Measurements from ENCODE around the gene DDX56. TPM values are rescaled to one million over a fixed set of nuclear protein-coding genes. Genes with fewer than 3 reads are reported as not detected.

DDX56 gene
- total and polyA plus RNA-seq, 3 experiments from 2014 or later: 36.0 to 158 (median 148) TPM

- Histone ChIP-seq H3K27ac (ENCODE audit: low read depth, low read length) (no peak overlapping the region), H3K27me3 (ENCODE audit: insufficient read depth, low read length, poor library complexity, severe bottlenecking) (no peaks in the 10 kb centered on the region), H3K36me3 (ENCODE audit: insufficient read depth, low read length) (no peaks in the 10 kb centered on the region), H3K9me3 (ENCODE audit: low read length) (no peaks in the 10 kb centered on the region), H3K4me1 (ENCODE audit: insufficient read depth, low read length) (peaks cover 53% of the 10 kb centered on the region), H3K4me3 (ENCODE audit: low read length) (no peak overlapping the region)
- Mint-ChIP-seq H3K4me3 (peak overlapping the region in 5 of 7 donors; percentile 1 to 54 (median 20)), H3K36me3 (peaks cover 3 to 38% (median 11%) of the 10 kb centered on the region in 3 donors), H3K27me3 (no peaks in the 10 kb centered on the region), H3K4me1 (peaks cover 72 to 88% (median 81%) of the 10 kb centered on the region in 3 donors), H3K27ac (peak overlapping the region; percentile 8 to 86 (median 71)), H3K9me3 (no peaks in the 10 kb centered on the region)
- POLR2A ChIA-PET: interaction anchor here (1.2 kb wide), 1 partner anchor 11 kb away, joined by 5 read pairs; the partner anchor contains the start of gene OGDH
- CTCF ChIA-PET: interaction anchor here (1.4 kb wide), 1 partner anchor 14 kb away, joined by 9 read pairs; no protein-coding TSS in a partner anchor
- no peak for DNase-seq
Observed at GRCh38 chr7:44617225-44617890, 43.6 kb upstream of the DDX56 start.

- ChIA-PET CTCF (interaction anchor here (1.1 to 1.4 kb wide), 2 partner anchors 15 to 40 kb away, joined by 3 to 9 read pairs; no protein-coding TSS in a partner anchor), POLR2A (interaction anchor here (1.2 kb wide), 1 partner anchor 10 kb away, joined by 5 read pairs; the partner anchor contains the start of gene OGDH)
- H3K36me3 ChIP-seq (ENCODE audit: insufficient read depth, low read length): no peaks in the 10 kb centered on the region
- Mint-ChIP-seq H3K9me3 (no peaks in the 10 kb centered on the region), H3K4me1 (peaks cover 72 to 87% (median 81%) of the 10 kb centered on the region in 3 donors), H3K27ac (peak overlapping the region in 2 of 8 donors; percentile 61 to 82), H3K27me3 (no peaks in the 10 kb centered on the region), H3K4me3 (no peak overlapping the region), H3K36me3 (peaks cover 3 to 40% (median 11%) of the 10 kb centered on the region in 3 donors)
- no peak overlapping the region for H3K27ac ChIP-seq (ENCODE audit: low read depth, low read length)
- peaks cover 48% of the 10 kb centered on the region for H3K4me1 ChIP-seq (ENCODE audit: insufficient read depth, low read length)
- no peaks in the 10 kb centered on the region for H3K9me3 ChIP-seq (ENCODE audit: low read length)
- no peaks in the 10 kb centered on the region for H3K27me3 ChIP-seq (ENCODE audit: insufficient read depth, low read length, poor library complexity, severe bottlenecking)
- H3K4me3 ChIP-seq (ENCODE audit: low read length): no peak overlapping the region
- DNase-seq: no peak
Observed at GRCh38 chr7:44616545-44616944, 42.8 kb upstream of the DDX56 start.

- Histone ChIP-seq H3K4me1 (ENCODE audit: insufficient read depth, low read length) (peaks cover 48% of the 10 kb centered on the region), H3K4me3 (ENCODE audit: low read length) (no peak overlapping the region), H3K9me3 (ENCODE audit: low read length) (no peaks in the 10 kb centered on the region), H3K27me3 (ENCODE audit: insufficient read depth, low read length, poor library complexity, severe bottlenecking) (no peaks in the 10 kb centered on the region), H3K27ac (ENCODE audit: low read depth, low read length) (no peak overlapping the region), H3K36me3 (ENCODE audit: insufficient read depth, low read length) (no peaks in the 10 kb centered on the region)
- no peaks in the 10 kb centered on the region for H3K9me3 Mint-ChIP-seq
- ChIA-PET CTCF (interaction anchor here (1.0 to 1.1 kb wide), 2 partner anchors 23 to 40 kb away, joined by 3 read pairs; no protein-coding TSS in a partner anchor), POLR2A (no interaction called here)
- peaks cover 66 to 82% (median 73%) of the 10 kb centered on the region in 3 donors for H3K4me1 Mint-ChIP-seq
- no peaks in the 10 kb centered on the region for H3K27me3 Mint-ChIP-seq
- H3K4me3 Mint-ChIP-seq: peak overlapping the region in 5 of 7 donors; percentile 44 to 63 (median 46)
- H3K36me3 Mint-ChIP-seq: peaks cover 3 to 37% (median 8%) of the 10 kb centered on the region in 3 donors
- peak overlapping the region; percentile 29 to 94 (median 80) for H3K27ac Mint-ChIP-seq
- DNase-seq: no peak
Observed at GRCh38 chr7:44615793-44616192, 42.1 kb upstream of the DDX56 start.

- Mint-ChIP-seq H3K9me3 (no peaks in the 10 kb centered on the region), H3K27ac (peak overlapping the region; percentile 61 to 94 (median 88)), H3K4me1 (peaks cover 60 to 82% (median 69%) of the 10 kb centered on the region in 3 donors), H3K4me3 (peak overlapping the region in 6 of 7 donors; percentile 13 to 63 (median 43)), H3K27me3 (no peaks in the 10 kb centered on the region), H3K36me3 (peaks cover 3 to 33% (median 8%) of the 10 kb centered on the region in 3 donors)
- Histone ChIP-seq H3K27ac (ENCODE audit: low read depth, low read length) (no peak overlapping the region), H3K4me3 (ENCODE audit: low read length) (no peak overlapping the region), H3K4me1 (ENCODE audit: insufficient read depth, low read length) (peaks cover 49% of the 10 kb centered on the region), H3K9me3 (ENCODE audit: low read length) (no peaks in the 10 kb centered on the region), H3K27me3 (ENCODE audit: insufficient read depth, low read length, poor library complexity, severe bottlenecking) (no peaks in the 10 kb centered on the region), H3K36me3 (ENCODE audit: insufficient read depth, low read length) (no peaks in the 10 kb centered on the region)
- DNase-seq: no peak
- POLR2A ChIA-PET: no interaction called here
- CTCF ChIA-PET: interaction anchor here (0.6 to 1.0 kb wide), 2 partner anchors 8 to 24 kb away, joined by 3 read pairs; no protein-coding TSS in a partner anchor
Observed at GRCh38 chr7:44615149-44615611, 41.5 kb upstream of the DDX56 start.

GRCh38 chr7:44609829-44610228 is 36.1 kb upstream of the DDX56 start:
- H3K36me3 Mint-ChIP-seq: peaks cover 0 to 27% (median 6%) of the 10 kb centered on the region in 3 donors
- peak overlapping the region; percentile 26 to 92 (median 66) for H3K27ac Mint-ChIP-seq
- H3K9me3 ChIP-seq (ENCODE audit: low read length): no peaks in the 10 kb centered on the region
- no peak overlapping the region for H3K4me3 ChIP-seq (ENCODE audit: low read length)
- no peak overlapping the region for H3K27ac ChIP-seq (ENCODE audit: low read depth, low read length)
- POLR2A ChIA-PET: interaction anchor here (0.7 kb wide), 2 partner anchors 11 to 16 kb away, joined by 3 to 4 read pairs; no protein-coding TSS in a partner anchor
- no peaks in the 10 kb centered on the region for H3K9me3 Mint-ChIP-seq
- H3K27me3 ChIP-seq (ENCODE audit: insufficient read depth, low read length, poor library complexity, severe bottlenecking): no peaks in the 10 kb centered on the region
- peak overlapping the region in 4 of 7 donors; percentile 3 to 80 (median 48) for H3K4me3 Mint-ChIP-seq
- no peaks in the 10 kb centered on the region for H3K36me3 ChIP-seq (ENCODE audit: insufficient read depth, low read length)
- no peak for DNase-seq
- peaks cover 31% of the 10 kb centered on the region for H3K4me1 ChIP-seq (ENCODE audit: insufficient read depth, low read length)
- peaks cover 55 to 79% (median 63%) of the 10 kb centered on the region in 3 donors for H3K4me1 Mint-ChIP-seq
- CTCF ChIA-PET: interaction anchor here (0.8 kb wide), 1 partner anchor 11 kb away, joined by 4 read pairs; no protein-coding TSS in a partner anchor
- H3K27me3 Mint-ChIP-seq: peaks cover 0 to 5% of the 10 kb centered on the region in 2 donors

- no peaks in the 10 kb centered on the region for H3K9me3 Mint-ChIP-seq
- H3K4me1 Mint-ChIP-seq: peaks cover 49 to 73% (median 55%) of the 10 kb centered on the region in 3 donors
- peaks cover 23% of the 10 kb centered on the region for H3K4me1 ChIP-seq (ENCODE audit: insufficient read depth, low read length)
- no peaks in the 10 kb centered on the region for H3K9me3 ChIP-seq (ENCODE audit: low read length)
- DNase-seq: peak in 2 of 5 donors; percentile 14 to 27
- H3K27me3 ChIP-seq (ENCODE audit: insufficient read depth, low read length, poor library complexity, severe bottlenecking): no peaks in the 10 kb centered on the region
- H3K36me3 ChIP-seq (ENCODE audit: insufficient read depth, low read length): no peaks in the 10 kb centered on the region
- no peak overlapping the region for H3K4me3 ChIP-seq (ENCODE audit: low read length)
- H3K4me3 Mint-ChIP-seq: peak overlapping the region; percentile 33 to 86 (median 56)
- H3K27ac Mint-ChIP-seq: peak overlapping the region; percentile 41 to 92 (median 62)
- no peak overlapping the region for H3K27ac ChIP-seq (ENCODE audit: low read depth, low read length)
- ChIA-PET CTCF (interaction anchor here (0.8 to 4.0 kb wide), 2 partner anchors 11 to 23 kb away, joined by 4 to 24 read pairs; no protein-coding TSS in a partner anchor), POLR2A (interaction anchor here (0.7 to 1.1 kb wide), 2 partner anchors 17 to 22 kb away, joined by 3 to 4 read pairs; no protein-coding TSS in a partner anchor)
- H3K27me3 Mint-ChIP-seq: peaks cover 0 to 5% of the 10 kb centered on the region in 2 donors
- peaks cover 0 to 22% (median 3%) of the 10 kb centered on the region in 3 donors for H3K36me3 Mint-ChIP-seq
Observed at GRCh38 chr7:44608916-44609648, 35.4 kb upstream of the DDX56 start.

Measured in CD8-positive, alpha-beta memory T cell (primary cell).